Epithelial cell of proximal tubule (primary cell): ENCODE data around the gene CEP72. TPM values are rescaled to one million over a fixed set of nuclear protein-coding genes. Genes with fewer than 3 reads are reported as not detected.

Experiments used
- DNase-seq: peaks from one replicate; pipeline ENCODE4 v3.0.0-alpha.2; 2011; ENCODE audit warnings: low read depth
- H3K4me3 ChIP-seq: 2 replicates; pipeline ENCODE4 v1.5.1; 2011; ENCODE audit warnings: low read depth, mild to moderate bottlenecking, low read length
- CTCF ChIP-seq: conservative IDR thresholded peaks from 2 replicates; pipeline ENCODE4 v1.5.1; 2012; ENCODE audit warnings: low read depth, mild to moderate bottlenecking, low read length
- total RNA-seq: library from RNA; depleted of rRNA; stranded (reverse); fragments of >200 nt; gene quantifications from 2 replicates; pipeline ENCODE4 v1.2.3, GENCODE V29; 2015

Gene CEP72
- total RNA-seq, 1 donor from 2014 or later: 7.6 TPM

- DNase-seq: no peak
- TF ChIP-seq CTCF: no peak
- no peak overlapping the region for H3K4me3 ChIP-seq
Observed at GRCh38 chr5:664343-664993, 52.3 kb downstream of the CEP72 start.

- no peak for TF ChIP-seq CTCF
- H3K4me3 ChIP-seq: no peak overlapping the region
- no peak for DNase-seq
Observed at GRCh38 chr5:664994-665360, 52.8 kb downstream of the CEP72 start.

- no peak overlapping the region for H3K4me3 ChIP-seq
- DNase-seq: no peak
- no peak for TF ChIP-seq CTCF
Observed at GRCh38 chr5:665541-665955, 53.4 kb downstream of the CEP72 start.

- TF ChIP-seq CTCF: no peak
- no peak for DNase-seq
- no peak overlapping the region for H3K4me3 ChIP-seq
Observed at GRCh38 chr5:665956-666711, 54.0 kb downstream of the CEP72 start.

GRCh38 chr5:666816-667498, 54.8 kb downstream of the CEP72 start:
- no peak for TF ChIP-seq CTCF
- H3K4me3 ChIP-seq: no peak overlapping the region
- no peak for DNase-seq

GRCh38 chr5:668283-668995, 56.3 kb downstream of the CEP72 start:
- H3K4me3 ChIP-seq: no peak overlapping the region
- DNase-seq: no peak
- no peak for TF ChIP-seq CTCF
